Vagina (tissue), 2 donors: Measurements from ENCODE around the gene P2RX6.

ENCODE experiments used
- POLR2A ChIP-seq, 2 donors: fragments of 450-650 bp; IDR thresholded peaks; one replicate each; pipeline ENCODE4 v1.6.1; 2017; ENCODE audit warnings: antibody characterized with exemption in 2 of 2, mild to moderate bottlenecking in 2 of 2, moderate library complexity in 2 of 2
- TF ChIP-seq, protein P1 (sequence below), 3 experiments: fragments of 450-650 bp in 2 of 3; fragments of 200-600 bp in 1 of 3; sonication (generic) in 1 of 3; IDR thresholded peaks; one replicate each; pipeline ENCODE4 v1.5.1; 2017 to 2019; ENCODE audit warnings: antibody characterized with exemption in 3 of 3, mild to moderate bottlenecking in 2 of 3, moderate library complexity in 2 of 3

GRCh38 chr22:21073023-21073422 lies 58.1 kb downstream of the P2RX6 start:
- TF ChIP-seq, protein P1, sequence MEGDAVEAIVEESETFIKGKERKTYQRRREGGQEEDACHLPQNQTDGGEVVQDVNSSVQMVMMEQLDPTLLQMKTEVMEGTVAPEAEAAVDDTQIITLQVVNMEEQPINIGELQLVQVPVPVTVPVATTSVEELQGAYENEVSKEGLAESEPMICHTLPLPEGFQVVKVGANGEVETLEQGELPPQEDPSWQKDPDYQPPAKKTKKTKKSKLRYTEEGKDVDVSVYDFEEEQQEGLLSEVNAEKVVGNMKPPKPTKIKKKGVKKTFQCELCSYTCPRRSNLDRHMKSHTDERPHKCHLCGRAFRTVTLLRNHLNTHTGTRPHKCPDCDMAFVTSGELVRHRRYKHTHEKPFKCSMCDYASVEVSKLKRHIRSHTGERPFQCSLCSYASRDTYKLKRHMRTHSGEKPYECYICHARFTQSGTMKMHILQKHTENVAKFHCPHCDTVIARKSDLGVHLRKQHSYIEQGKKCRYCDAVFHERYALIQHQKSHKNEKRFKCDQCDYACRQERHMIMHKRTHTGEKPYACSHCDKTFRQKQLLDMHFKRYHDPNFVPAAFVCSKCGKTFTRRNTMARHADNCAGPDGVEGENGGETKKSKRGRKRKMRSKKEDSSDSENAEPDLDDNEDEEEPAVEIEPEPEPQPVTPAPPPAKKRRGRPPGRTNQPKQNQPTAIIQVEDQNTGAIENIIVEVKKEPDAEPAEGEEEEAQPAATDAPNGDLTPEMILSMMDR (IDR thresholded peaks at IDR 0.05): no peak
- TF ChIP-seq POLR2A (IDR thresholded peaks at IDR 0.05): no peak
